ENCODE data around the gene CD80. TPM values are rescaled to one million over a fixed set of nuclear protein-coding genes. Genes with fewer than 3 reads are reported as not detected.

The CD80 gene
- polyA plus RNA-seq, 1 of the 3 experiments (the other 2 are of a cell fraction): not detected

DNA sequence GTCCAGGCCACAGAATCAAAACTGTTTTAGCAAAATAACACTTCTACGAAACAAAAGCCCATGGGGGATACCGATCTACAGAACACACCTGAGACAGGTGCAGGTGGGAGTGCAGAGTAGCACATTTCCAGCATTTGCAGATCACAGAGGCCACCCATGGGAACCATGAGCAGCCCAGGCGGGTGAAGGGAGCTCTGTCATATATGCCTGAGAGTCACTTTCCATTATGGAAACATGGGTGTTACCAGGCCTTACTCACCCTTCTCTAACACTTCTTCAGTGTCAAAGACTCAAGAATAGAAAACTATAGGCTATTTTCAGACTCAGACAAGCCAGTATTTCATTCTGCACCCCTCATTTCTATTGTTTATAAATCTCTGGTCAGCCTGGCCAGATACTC is 41.7 kb upstream of the CD80 start:
- TF ChIP-seq MXI1 (IDR thresholded peaks at IDR 0.05; ENCODE audit: low read depth, low read length) (no peak), MAX (IDR thresholded peaks at IDR 0.05; ENCODE audit: low read depth) (no peak), JUND (IDR thresholded peaks at IDR 0.05) (no peak)
- Histone ChIP-seq H4K20me1 (ENCODE audit: insufficient read depth) (no peaks in the 10 kb centered on the region), H3K27me3 (ENCODE audit: insufficient read depth) (no peaks in the 10 kb centered on the region), H3K9me3 (no peaks in the 10 kb centered on the region), H2AFZ (ENCODE audit: low read depth) (no peak overlapping the region), H3K9ac (no peak overlapping the region), H3K9me2 (no peaks in the 10 kb centered on the region), H3K36me3 (replicated peaks in 1 of 2; ENCODE audit: control insufficient read depth in 1 of 2, insufficient read depth in 2 of 2, low read length in 1 of 2) (no peaks in the 10 kb centered on the region), H3K27ac (ENCODE audit: low read depth in 2 of 2, low read length in 1 of 2) (no peak overlapping the region), H3K4me1 (ENCODE audit: control insufficient read depth in 1 of 2, insufficient read depth in 2 of 2, low read depth in 1 of 2, low read length in 1 of 2) (peaks cover 0 to 19% of the 10 kb centered on the region in 2 experiments; a peak in 1 of 4 replicates), H3F3A (replicated peaks; ENCODE audit: insufficient read depth) (no peaks in the 10 kb centered on the region), H3K79me2 (ENCODE audit: insufficient read depth) (no peaks in the 10 kb centered on the region), H3K4me2 (no peak overlapping the region), H3K4me3 (ENCODE audit: low read depth in 2 of 2, low read length in 1 of 2) (no peak overlapping the region)
- no peak for DNase-seq
- CTCF ChIA-PET: interaction anchor here (1.3 to 2.0 kb wide), 7 partner anchors 12 to 81 kb away, joined by 3 to 7 read pairs (median 6); no protein-coding TSS in a partner anchor
- POLR2A ChIA-PET: no interaction called here
- 92% methylated on average over 2 of the region's 3 CpGs for WGBS (ENCODE audit: low lambda C conversion rate)

GRCh38 chr3:119600732-119601131 is 41.3 kb upstream of the CD80 start:
- Histone ChIP-seq H2AFZ (ENCODE audit: low read depth) (no peak overlapping the region), H3K4me3 (ENCODE audit: low read depth in 2 of 2, low read length in 1 of 2) (no peak overlapping the region; a peak in 1 of 4 replicates), H3K27ac (ENCODE audit: low read depth in 2 of 2, low read length in 1 of 2) (no peak overlapping the region; a peak in 1 of 4 replicates), H3K9me3 (no peaks in the 10 kb centered on the region), H3K27me3 (ENCODE audit: insufficient read depth) (no peaks in the 10 kb centered on the region), H3K9ac (no peak overlapping the region), H3K9me2 (no peaks in the 10 kb centered on the region), H3K4me2 (no peak overlapping the region), H3K4me1 (ENCODE audit: control insufficient read depth in 1 of 2, insufficient read depth in 2 of 2, low read depth in 1 of 2, low read length in 1 of 2) (peaks cover 0 to 22% of the 10 kb centered on the region in 2 experiments; a peak in 1 of 4 replicates), H4K20me1 (ENCODE audit: insufficient read depth) (no peaks in the 10 kb centered on the region), H3F3A (replicated peaks; ENCODE audit: insufficient read depth) (no peaks in the 10 kb centered on the region), H3K36me3 (replicated peaks in 1 of 2; ENCODE audit: control insufficient read depth in 1 of 2, insufficient read depth in 2 of 2, low read length in 1 of 2) (no peaks in the 10 kb centered on the region), H3K79me2 (ENCODE audit: insufficient read depth) (no peaks in the 10 kb centered on the region)
- 100% methylated on average over 2 of the region's 5 CpGs for WGBS (ENCODE audit: low lambda C conversion rate)
- TF ChIP-seq CTCF (IDR thresholded peaks at IDR 0.05) (peak; percentile 42), MEF2A (IDR thresholded peaks at IDR 0.05; ENCODE audit: borderline replicate concordance, low read depth) (no peak), USF2 (IDR thresholded peaks at IDR 0.05; ENCODE audit: borderline replicate concordance, low read depth, low read length) (no peak), SMC3 (IDR thresholded peaks at IDR 0.05; ENCODE audit: low read depth, low read length) (peak; percentile 37), USF1 (IDR thresholded peaks at IDR 0.05; ENCODE audit: borderline replicate concordance, low read depth) (no peak), RFX5 (IDR thresholded peaks at IDR 0.05; ENCODE audit: low read length) (no peak), ELF1 (IDR thresholded peaks at IDR 0.05) (no peak), RAD21 (IDR thresholded peaks at IDR 0.05; ENCODE audit: low read length) (peak; percentile 63)
- CTCF ChIA-PET: interaction anchor here (1.1 to 2.4 kb wide), 9 partner anchors 12 to 325 kb away, joined by 3 to 8 read pairs (median 6); no protein-coding TSS in a partner anchor
- DNase-seq: peak; percentile 44
- POLR2A ChIA-PET: interaction anchor here (1.3 kb wide), 1 partner anchor 103 kb away, joined by 3 read pairs; the partner anchor contains the start of gene TIMMDC1

Data from SK-N-SH (cell line).